ENCODE data around the gene SCN5A. TPM values are rescaled to one million over a fixed set of nuclear protein-coding genes. Genes with fewer than 3 reads are reported as not detected.

The SCN5A gene
- total RNA-seq, 1 donor from 2014 or later: not detected

DNA sequence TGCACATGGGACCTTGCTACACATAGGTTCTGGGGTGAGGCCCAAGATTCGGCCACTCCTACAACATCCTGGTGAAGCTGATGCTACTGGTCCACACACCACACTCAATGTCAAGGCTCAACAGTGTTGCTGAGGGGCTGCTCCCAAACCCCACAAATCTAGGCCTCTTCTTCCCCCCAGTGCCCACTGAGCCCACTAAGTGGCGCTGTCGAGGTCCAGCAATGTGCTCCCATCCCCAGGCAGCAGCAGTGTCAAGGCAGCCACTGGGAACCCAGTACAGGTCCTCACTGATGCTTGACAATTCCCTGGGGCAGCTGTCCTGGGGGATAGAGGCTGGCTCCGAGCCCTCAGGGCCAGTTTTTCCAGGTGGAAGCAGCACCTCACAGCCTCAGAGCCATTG lies 21.5 kb downstream of the SCN5A start:
- intact Hi-C loops (cut with micrococcal nuclease): no loop called here

DNA sequence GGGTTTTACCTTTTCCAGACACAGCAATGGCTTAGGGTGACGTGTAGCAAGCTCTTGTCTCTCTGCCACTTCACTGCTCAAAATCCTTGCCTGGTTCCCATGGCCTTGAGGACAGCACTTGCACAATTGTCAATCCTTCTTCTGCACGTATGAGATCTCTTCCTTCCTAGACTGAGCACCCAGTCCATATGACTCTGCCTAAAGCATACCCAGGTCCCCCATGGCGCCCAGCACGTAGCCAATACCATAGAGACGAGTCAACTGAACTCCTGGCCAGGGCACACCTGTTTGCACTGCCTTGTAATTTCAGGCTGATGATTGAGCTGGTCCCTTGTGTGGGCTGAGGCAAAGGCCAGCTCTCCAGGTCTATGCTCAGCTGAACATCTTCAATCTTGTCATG lies 23.3 kb downstream of the SCN5A start:
- intact Hi-C loops (cut with micrococcal nuclease): no loop called here

DNA sequence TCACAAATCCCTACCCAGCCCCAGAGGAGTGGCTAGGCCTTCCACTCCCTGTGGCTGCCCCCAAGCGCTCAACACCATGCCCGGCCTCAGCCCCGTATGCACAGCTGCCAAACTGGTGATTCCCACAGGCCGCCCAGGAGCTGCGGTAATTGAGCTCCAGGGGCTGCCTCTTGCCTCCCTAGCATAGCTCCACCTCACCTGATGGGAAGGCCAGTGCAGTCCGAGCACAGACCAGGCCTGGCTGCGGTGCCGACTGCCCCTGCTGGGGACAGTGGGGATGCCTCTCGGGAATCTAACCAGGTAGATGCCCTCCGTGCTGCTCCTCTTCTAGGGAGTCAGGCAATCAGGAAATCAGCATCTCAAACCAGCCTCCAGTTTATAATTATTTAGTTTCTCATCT lies 25.9 kb downstream of the SCN5A start:
- intact Hi-C loops (cut with micrococcal nuclease): no loop called here

DNA sequence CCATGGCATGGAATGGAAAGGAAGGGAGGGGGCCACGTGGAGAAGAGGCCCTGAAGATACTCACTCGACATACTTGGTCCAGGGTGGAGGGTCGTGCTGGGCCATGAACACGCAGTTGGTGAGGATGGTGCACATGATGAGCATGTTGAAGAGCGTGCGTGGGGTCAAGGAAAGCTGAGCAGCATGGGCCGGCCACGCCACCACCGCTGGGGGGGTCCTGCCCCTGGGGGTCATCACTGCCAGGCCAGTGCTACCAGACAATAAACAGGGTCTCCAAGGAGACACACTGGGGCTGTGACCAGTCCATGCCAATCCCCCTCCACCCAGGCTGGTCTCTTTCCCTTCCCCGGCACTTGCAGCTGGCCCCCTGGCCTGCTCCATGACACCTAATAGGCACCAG lies 27.2 kb downstream of the SCN5A start:
- intact Hi-C loops (cut with micrococcal nuclease): no loop called here

DNA sequence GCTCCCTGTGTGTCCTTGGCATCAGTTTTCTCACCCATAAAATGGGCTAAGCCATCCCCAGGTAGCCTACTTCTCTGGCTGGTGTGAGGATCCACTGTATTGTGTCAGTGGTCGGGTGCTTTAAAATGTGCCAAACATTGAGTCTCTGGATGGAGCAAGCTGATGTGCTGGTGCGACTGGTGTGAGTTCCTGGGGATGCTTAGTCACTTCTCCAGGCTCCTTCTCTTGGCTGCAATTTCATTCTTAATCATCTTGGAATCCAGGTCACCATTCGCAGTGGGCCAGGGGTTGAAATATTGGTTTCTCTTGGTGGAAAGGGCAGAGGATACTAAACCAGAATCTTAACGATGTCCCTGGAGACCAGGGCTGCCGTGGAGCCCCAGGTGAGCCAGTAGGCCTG lies 29.3 kb downstream of the SCN5A start:
- intact Hi-C loops (cut with micrococcal nuclease): no loop called here

DNA sequence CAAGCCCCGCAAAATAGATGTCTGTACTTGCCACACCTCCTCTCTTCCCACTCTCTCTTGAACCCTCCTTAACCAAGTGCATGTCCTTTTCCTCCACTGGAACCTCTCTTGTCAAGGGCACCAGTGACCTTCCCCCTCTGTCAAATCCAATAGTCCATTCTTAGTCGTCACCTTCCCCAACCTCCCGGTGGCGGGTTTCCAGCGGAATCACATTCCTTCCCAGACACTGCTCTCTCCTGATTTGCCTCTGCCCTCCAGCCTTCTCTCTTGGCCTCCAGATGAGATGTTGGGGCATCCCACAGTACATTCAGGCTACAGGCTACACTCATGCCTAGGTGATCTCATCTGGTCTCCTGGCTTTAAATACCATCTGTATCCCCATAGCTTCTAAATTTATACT lies 31.1 kb downstream of the SCN5A start:
- intact Hi-C loops (cut with micrococcal nuclease): no loop called here

DNA sequence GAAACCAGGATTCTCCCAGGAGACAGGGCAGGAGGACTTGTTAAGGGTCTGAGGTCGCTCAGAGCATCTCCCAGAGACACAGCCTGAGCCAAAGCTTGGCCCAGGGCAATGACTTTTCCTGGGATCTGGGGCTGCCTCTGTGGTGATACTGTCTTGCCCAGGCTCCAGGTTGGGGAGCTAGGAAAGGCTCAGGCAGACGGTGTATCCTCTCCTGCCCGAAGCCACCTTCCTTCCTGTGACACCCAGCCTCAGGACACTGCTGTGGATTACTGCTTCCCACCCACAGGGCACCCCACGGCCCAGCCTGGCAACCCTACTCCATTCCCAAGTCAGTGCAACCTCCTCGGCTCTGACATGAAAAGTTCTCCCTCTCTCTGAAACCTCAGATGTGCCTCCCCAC lies 31.9 kb downstream of the SCN5A start:
- intact Hi-C loops (cut with micrococcal nuclease): no loop called here

DNA sequence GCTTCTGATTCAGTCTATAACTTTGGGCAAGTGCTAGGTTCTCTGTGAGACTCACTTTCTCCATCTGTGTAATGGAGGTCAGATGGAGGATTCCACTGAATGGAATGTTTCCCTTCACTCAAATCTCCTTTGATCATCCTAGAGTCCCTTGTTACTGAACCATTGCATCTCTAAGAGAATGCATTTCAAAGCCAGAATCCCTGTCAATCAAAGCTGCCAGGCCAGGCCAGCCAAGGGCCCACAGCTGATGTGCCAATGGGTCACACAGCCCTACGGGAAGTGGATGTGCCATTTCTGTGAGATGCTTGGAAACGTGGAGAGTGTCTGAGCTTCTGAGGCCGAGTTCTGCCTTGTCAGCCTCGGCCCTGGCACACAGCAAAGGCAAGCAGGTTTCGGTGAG lies 32.4 kb downstream of the SCN5A start:
- intact Hi-C loops (cut with micrococcal nuclease): no loop called here

DNA sequence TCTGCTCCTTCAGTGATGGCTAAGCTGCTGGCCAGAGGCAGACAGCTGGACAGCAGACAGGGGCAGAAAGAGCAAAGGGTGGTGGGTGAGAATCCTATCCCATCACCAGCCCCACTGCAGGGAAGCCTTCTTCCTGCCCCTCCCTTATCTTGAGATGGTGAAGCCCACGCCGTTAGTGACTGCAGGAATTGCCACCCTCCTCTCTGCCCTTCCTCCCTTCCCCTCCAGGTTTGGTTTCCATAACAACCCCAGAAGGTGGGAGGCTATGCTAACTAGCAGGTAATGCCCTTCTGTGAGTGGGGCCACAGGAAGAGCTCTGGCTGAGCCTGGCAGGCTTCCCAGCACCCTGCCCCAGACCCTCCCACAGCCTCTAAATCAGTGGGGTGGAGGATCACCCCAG lies 32.8 kb downstream of the SCN5A start:
- intact Hi-C loops (cut with micrococcal nuclease): no loop called here

DNA sequence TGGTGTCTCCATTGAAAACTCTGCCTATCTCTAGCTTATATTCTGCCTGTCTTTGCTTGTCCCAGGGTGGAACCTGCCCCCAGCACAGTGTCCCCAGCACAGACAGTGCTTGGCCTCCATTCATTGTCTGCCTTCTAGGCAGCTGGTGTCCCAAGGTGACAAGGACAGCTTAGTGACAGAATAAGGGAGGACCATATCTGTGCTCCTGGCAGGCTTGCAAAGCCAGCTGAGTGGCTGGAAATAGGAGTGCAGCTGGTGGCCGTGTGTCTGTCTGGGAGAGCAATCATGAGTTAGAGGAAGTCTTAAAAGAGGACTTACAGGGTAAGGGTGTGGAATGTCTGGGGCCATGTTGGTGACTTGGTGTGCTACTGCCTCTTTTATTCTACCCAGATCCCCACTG lies 33.4 kb downstream of the SCN5A start:
- intact Hi-C loops (cut with micrococcal nuclease): no loop called here

DNA sequence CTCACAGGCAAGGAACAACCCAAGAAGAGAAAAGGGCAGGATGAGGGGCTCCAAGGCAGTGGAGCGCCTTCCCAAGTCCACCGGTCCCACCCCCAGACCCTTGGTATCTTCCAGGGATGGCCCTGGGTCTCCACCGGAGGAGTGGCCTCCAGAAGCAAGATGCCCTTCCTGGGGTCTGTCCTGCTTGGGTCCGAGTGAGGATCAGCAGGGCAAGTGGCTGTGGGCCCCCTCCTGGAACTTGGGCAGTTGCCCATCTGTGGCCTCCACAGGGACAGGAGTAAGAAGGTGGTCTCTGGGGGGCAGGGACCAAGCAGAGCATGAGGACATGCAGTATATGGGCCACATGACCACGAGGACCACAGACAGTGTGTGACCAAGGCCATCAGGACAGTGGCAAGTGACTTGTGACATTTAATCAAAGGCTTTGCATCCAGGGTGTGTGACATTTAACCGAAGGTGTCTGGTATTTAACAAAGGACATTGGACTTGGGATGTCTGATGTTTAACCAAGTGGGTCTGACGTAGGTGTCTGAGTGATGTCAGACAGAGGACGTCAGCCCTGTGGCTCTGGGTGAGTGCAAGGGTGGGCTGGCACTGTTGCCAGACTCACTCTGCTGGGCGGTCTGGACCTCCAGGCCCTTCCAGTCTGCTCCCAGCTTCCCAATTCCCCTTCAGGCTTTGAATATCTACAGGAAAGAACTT lies 34.7 kb downstream of the SCN5A start:
- intact Hi-C loops (cut with micrococcal nuclease): no loop called here

DNA sequence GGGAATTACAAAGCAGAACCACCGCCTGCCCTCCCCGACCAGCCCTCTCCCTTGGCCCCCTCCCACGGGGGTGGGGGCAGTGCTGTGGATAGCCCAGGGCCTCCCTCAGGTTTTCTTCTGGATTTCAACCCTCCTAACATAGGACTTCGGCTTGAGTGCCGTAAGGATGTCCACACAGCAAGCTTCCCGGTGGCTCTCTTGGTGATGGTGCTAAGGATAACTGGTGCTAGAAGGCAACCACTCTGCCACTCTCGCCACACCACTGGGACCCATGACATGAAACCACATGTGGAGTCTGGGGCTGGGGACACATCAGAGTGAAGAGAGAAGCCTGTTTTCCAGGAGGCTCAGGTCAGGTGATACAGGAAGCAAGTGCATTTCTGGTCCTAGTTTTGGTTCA lies 35.4 kb downstream of the SCN5A start:
- intact Hi-C loops (cut with micrococcal nuclease): no loop called here

DNA sequence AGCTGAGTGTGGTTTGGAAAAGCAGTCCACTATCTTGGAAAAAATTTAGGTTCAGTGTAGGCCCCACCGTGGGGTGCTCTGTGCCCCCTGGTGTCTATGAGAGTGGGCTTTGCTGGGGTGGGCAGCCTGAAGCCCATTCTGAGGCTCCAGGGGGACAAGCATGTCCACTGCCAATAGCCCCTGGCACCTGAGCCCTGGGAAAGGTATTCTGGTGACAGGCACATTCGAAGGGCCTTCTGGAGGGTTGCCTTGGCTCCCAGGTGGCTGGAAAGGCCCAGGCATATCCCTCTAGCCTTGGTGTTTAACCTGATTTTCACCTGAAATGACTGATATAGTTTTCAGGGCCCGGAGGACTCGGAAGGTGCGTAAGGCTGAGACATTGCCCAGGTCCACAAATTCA lies 36.1 kb downstream of the SCN5A start:
- intact Hi-C loops (cut with micrococcal nuclease): no loop called here

DNA sequence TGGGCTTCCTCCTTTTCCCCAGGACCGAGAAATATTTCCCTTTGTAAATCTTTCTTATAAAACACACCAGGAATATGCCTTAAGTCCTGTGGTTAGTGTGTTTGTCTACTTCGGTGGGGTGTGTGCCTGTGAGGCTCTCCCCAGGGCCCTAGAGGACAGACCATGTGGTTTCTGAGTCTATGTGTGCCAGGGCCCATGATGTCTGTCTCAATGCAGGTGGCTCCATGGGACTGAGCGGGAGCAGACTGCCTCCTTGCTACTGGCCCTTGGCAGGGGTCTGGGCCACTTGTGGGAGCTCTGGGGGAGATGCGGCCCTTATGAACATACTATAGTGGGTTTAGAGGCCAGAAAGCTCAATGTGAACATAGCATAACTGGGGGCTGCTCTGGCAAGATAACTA lies 37.6 kb downstream of the SCN5A start:
- intact Hi-C loops (cut with micrococcal nuclease): no loop called here

DNA sequence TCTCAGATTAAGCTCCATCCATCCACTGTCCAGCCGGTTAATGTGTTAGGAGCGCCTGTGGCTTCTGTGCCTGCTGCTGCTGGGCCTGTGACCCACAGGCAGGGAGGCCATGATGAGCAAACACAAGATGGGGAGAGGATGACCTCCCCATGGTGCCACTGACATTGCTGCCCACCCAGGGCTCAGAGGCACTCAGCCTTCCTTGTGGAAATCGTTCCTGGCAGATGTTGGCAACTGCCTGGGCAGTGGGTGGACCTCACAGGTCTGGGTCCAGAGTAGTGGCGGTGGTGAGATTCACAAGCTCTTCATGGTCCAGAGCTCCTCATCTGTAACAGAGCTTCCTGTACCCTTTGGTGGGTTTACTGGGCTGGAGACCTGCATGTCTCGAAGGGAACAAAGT lies 38.6 kb downstream of the SCN5A start:
- intact Hi-C loops (cut with micrococcal nuclease): no loop called here

DNA sequence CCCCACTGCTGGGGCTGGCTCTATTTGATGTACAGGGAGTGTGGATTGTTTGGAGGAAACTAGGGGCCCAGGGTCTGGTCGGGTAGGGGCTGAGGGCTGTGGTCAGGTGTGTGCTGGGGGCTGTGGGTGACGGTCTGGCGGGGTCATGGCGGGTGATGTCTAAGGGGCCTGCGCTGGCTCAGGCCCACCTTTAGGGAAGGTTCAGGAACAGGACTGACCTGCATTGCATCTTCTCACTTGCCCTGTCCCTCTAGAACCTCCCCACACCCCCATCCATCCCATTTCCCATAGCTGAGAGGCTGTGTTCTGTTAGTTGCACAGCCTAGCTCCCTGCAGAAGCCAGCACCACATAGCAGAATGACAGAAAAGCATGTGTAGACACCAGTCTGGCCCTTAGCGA lies 39.1 kb downstream of the SCN5A start:
- intact Hi-C loops (cut with micrococcal nuclease): no loop called here

DNA sequence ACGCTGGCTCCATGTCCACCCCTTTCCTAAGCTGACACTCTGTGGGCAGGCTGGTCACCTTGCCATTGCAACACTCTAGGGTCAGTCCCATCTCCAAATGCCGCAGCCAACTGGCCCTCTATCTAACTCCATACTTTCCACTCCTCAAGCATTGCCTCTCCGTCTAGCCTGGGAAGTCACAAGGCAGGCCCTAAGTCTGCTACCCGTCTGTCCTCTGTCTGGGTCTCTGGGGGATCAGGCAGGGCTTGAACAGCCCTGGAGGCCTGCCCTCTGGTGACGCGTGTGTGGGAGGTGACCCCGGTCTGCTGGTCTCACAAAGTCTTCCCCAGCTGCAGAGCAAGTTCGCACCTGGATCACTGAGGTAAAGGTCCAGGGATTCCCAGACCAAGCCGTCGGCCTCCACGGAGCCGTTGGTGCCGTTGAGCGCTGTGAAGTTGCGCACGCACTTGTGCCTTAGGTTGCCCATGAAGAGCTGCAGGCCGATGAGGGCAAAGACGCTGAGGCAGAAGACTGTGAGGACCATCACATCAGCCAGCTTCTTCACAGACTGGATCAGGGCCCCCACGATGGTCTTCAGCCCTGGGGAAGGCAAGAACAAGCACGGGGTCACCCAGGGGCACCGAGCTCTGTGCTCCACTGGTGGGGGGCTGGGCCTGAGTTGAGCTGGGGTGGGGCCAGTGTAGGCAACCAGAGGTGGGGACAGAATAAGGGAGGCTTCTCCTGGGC lies 39.9 kb downstream of the SCN5A start:
- intact Hi-C loops (cut with micrococcal nuclease): no loop called here

DNA sequence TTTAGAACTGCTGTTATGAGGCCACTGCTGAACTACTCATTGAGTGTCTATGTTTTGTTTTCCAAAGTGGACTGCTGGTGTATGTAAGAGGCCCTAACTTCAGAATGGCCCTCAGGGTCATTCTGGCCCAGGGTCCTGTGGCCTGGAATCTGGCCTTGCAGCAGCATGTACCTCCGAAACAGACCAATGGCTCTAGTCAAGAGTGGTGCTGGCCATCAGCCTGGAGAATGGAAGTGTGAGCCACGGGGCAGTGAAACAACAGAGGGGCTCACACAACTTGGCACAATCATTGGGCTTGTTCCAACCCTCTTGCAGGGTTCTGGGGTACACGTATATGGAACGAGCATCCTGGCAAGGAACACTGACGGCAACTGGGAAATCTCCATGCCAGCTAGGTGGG lies 40.5 kb downstream of the SCN5A start:
- intact Hi-C loops (cut with micrococcal nuclease): no loop called here

DNA sequence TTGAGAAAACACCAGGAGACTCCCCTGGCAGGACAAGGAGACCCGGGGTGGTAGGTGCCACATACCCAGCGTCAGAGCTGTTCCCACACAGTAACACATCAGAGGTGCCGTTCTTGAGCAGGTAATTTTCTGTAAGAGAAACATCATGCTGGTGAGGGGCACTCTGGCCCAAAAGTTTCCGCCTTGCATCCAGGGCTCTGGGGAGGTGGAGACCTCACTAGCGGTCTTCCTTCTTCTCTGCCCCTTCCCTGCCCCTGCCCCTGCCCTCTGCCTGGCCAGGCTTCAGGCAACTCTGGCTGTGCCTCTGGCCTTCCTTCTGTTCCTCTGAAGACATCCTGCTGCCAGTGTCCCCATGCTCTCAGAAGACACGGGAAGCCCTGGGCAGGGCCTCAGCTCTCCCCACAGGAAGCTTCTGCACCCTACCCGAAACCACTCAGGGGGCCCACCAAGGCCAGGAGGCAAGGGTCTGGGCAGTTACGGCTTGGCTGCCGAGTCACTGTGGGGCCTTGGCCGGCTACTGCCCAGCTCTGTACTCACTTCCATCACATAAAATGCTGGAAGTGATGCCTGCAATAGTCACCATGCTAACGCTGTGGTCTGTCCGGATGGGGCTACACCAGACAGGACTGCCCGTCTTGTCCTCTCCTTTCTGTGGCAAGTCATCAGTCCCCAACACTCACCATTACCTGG lies 41.3 kb downstream of the SCN5A start:
- intact Hi-C loops (cut with micrococcal nuclease): no loop called here

DNA sequence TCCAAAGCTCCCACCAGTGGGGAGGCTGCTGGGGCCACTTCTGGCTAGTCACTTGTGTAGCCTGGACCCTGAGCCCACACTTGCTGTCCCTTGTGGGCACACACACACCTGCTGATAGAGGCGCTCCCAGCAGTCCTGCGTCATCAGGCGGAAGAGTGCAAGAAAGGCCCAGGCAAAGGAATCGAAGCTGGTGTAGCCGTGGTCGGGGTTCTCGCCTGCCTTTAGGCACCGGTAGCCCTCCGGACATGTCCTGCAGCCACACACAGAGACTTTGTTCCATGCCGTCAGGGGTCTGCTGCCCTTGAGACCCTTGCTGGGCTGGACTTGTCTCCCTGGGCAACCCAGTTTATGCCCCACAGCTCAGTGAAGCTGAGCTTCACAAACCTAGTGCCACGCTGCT lies 42.9 kb downstream of the SCN5A start:
- intact Hi-C loops (cut with micrococcal nuclease): no loop called here

DNA sequence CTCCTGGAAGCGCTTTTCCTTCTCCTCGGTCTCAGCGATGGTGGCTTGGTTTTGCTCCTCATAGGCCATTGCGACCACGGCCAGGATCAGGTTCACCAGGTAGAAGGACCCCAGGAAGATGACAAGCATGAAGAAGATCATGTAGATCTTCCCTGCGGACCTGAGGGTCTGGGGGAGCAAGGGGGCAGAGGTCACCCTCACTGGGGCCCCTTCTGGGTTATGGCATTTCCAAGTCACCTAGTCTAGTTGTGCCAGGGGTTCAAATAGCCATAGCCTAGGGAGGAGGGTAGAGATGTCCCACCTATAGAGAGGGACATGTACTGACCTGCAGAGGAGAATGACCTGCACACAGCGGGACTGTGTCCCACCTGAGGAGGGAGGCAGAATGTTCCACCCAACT lies 43.5 kb downstream of the SCN5A start:
- intact Hi-C loops (cut with micrococcal nuclease): no loop called here

DNA sequence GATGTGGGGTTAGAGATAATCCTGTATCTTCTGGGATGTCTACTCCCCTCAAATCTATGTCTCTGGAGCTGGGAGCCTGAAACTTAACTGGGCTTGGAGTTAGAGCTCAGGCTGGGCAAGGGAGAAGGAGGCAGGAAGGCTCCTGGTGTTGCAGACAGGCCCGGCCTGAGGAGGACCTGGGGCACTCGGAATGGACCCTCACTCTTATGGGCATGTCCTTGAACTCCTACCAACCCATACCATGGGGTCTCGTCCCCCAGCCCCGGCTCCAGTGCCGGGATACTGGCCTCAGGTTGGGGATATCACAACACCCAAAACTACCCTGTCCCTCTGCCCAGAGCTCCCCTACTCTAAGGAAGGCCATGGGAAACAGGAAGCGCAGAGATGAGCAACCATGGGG lies 45.2 kb downstream of the SCN5A start:
- intact Hi-C loops (cut with micrococcal nuclease): no loop called here

DNA sequence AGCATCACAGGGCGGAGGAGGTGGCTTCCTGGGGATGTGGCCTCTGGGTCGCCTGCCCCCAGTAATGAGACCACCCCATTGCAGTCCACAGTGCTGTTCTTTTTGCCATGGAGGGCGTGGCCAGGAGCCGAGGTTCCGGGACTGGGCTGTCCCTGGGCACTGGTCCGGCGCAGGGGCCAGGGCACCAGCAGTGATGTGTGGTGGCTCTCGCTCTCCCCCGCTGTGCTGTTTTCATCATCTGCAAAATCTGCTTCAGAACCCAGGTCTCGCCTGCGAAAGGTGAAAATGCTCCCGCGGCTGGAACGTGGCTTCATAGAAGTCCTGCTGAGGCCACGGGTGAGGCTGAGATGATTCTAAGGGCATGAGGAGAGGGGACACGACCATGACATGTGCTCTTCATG lies 45.8 kb downstream of the SCN5A start:
- intact Hi-C loops (cut with micrococcal nuclease): no loop called here

All from T-helper 1 cell treated with Interleukin-12 subunit alpha and Interleukin-12 subunit beta and Interleukin-4 antibody, amounts not matched to agents 30 ng/mL and 1 ng/mL, for 36 hours (primary cell).